Measurements from ENCODE around the gene LDHAL6A.
"Not testable (repeated sequence)": the region's sequence is repeated elsewhere in the genome, so short reads cannot be mapped to it uniquely, and the experiment has no call there.

The LDHAL6A gene

GRCh38 chr11:18455686-18456372, at the start of gene LDHAL6A:
TSS of gene LDHAL6A (plus strand) at chr11:18455856. CDS start at chr11:18456681, 825 bp downstream.
- TF ChIP-seq, protein P1, sequence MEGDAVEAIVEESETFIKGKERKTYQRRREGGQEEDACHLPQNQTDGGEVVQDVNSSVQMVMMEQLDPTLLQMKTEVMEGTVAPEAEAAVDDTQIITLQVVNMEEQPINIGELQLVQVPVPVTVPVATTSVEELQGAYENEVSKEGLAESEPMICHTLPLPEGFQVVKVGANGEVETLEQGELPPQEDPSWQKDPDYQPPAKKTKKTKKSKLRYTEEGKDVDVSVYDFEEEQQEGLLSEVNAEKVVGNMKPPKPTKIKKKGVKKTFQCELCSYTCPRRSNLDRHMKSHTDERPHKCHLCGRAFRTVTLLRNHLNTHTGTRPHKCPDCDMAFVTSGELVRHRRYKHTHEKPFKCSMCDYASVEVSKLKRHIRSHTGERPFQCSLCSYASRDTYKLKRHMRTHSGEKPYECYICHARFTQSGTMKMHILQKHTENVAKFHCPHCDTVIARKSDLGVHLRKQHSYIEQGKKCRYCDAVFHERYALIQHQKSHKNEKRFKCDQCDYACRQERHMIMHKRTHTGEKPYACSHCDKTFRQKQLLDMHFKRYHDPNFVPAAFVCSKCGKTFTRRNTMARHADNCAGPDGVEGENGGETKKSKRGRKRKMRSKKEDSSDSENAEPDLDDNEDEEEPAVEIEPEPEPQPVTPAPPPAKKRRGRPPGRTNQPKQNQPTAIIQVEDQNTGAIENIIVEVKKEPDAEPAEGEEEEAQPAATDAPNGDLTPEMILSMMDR (IDR thresholded peaks at IDR 0.05; ENCODE audit: low read depth, low read length, missing control alignments), result no peak
- H3K27ac ChIP-seq, result no peak within 1 kb of the TSS
- H3K4me3 ChIP-seq (ENCODE audit: low read depth, low read length), result no peak within 1 kb of the TSS
- H3K27me3 ChIP-seq (replicated peaks), result no peaks in the 10 kb centered on the region
- DNase-seq, result no peak
- in situ Hi-C loops (cut with HindIII; ENCODE audit: low pct_ligation_motif_present, low sequenced_read_pairs), result no loop called here
- no peaks in the 10 kb centered on the region for H3K36me3 ChIP-seq (replicated peaks)

DNA sequence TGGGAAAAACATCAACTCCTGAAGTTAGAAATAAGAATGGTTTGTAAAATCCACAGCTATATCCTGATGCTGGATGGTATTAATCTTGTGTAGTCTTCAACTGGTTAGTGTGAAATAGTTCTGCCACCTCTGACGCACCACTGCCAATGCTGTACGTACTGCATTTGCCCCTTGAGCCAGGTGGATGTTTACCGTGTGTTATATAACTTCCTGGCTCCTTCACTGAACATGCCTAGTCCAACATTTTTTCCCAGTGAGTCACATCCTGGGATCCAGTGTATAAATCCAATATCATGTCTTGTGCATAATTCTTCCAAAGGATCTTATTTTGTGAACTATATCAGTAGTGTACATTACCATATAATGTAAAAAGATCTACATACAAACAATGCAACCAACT, 48.3 kb upstream of the LDHAL6A start:
- H3K27me3 ChIP-seq (replicated peaks); in situ Hi-C loops (cut with HindIII; ENCODE audit: low pct_ligation_motif_present, low sequenced_read_pairs); H3K4me3 ChIP-seq (ENCODE audit: low read depth, low read length); DNase-seq; H3K27ac ChIP-seq: not testable (repeated sequence)
- H3K36me3 ChIP-seq (replicated peaks), result peaks cover 65% of the 10 kb centered on the region

DNA sequence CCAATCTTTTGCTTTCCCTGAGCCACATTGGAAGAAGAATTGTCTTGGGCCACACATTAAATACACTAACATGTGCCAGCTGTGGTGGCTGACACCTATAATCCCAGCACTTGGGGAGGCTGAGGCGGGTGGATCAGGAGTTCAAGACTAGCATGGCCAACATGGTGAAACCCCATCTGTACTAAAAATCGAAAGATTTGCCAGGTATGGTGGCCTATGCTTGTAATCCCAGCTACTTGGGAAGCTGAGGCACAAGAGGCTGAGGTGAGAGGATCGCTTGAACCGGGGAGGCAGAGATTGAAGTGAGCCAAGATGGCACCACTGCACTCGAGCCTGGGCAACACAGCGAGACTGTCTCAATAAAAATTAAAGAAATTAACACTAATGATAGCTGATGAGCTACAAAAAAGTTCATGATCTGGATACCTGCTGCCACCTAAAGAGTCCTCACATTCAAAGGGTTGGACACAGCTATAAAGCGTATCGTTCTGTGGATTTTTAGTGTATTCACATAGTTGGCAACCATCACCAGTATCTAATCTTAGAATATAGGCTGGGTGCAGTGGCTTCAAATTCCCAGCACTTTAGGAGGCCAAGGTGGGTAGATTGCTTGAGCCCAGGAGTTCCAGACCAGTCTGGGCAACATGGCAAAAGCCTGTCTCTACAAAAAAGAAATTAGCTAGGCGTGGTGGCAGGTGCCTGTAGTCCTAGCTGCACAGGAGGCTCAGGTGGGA, 46.9 kb upstream of the LDHAL6A start:
- in situ Hi-C loops (cut with HindIII; ENCODE audit: low pct_ligation_motif_present, low sequenced_read_pairs), result no loop called here
- TF ChIP-seq, protein P1 (IDR thresholded peaks at IDR 0.05; ENCODE audit: low read depth, low read length, missing control alignments), result no peak
- Histone ChIP-seq H3K27ac (no peak overlapping the region), H3K27me3 (replicated peaks) (no peaks in the 10 kb centered on the region), H3K4me3 (ENCODE audit: low read depth, low read length) (no peak overlapping the region), H3K36me3 (replicated peaks) (peaks cover 51% of the 10 kb centered on the region)
- DNase-seq, result no peak

- DNase-seq, result no peak
- TF ChIP-seq, protein P1 (IDR thresholded peaks at IDR 0.05; ENCODE audit: low read depth, low read length, missing control alignments), result no peak
- Histone ChIP-seq H3K36me3 (replicated peaks) (no peaks in the 10 kb centered on the region), H3K4me3 (ENCODE audit: low read depth, low read length) (no peak overlapping the region), H3K27me3 (replicated peaks) (no peaks in the 10 kb centered on the region), H3K27ac (no peak overlapping the region)
- in situ Hi-C loops (cut with HindIII; ENCODE audit: low pct_ligation_motif_present, low sequenced_read_pairs), result no loop called here
Observed at GRCh38 chr11:18416459-18416858, 39.2 kb upstream of the LDHAL6A start.

- DNase-seq, result no peak
- no peaks in the 10 kb centered on the region for H3K36me3 ChIP-seq (replicated peaks)
- in situ Hi-C loops (cut with HindIII; ENCODE audit: low pct_ligation_motif_present, low sequenced_read_pairs), result no loop called here
- H3K27ac ChIP-seq, result no peak overlapping the region
- TF ChIP-seq, protein P1 (IDR thresholded peaks at IDR 0.05; ENCODE audit: low read depth, low read length, missing control alignments), result no peak
- no peak overlapping the region for H3K4me3 ChIP-seq (ENCODE audit: low read depth, low read length)
- no peaks in the 10 kb centered on the region for H3K27me3 ChIP-seq (replicated peaks)
Observed at GRCh38 chr11:18419040-18419439, 36.6 kb upstream of the LDHAL6A start.

DNA sequence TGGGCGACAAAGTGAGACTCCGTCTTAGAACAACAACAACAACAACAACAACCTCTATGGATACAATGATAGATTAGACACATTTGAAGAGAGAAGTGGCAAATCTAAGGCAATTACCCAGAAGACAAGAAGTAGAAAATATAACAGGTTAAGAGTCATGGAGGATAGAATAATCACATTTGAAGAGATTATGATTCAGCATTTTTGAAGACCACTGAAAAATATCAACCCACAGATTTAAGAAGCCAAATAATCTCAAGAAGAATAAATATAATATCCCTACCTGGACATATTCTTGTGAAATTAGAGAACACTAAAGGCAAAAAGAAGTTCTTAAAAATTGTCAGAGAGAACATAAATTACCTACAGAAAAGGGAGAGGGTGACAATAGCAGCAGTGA, 35.6 kb upstream of the LDHAL6A start:
- no peak overlapping the region for H3K4me3 ChIP-seq (ENCODE audit: low read depth, low read length)
- in situ Hi-C loops (cut with HindIII; ENCODE audit: low pct_ligation_motif_present, low sequenced_read_pairs), result no loop called here
- no peak overlapping the region for H3K27ac ChIP-seq
- TF ChIP-seq, protein P1 (IDR thresholded peaks at IDR 0.05; ENCODE audit: low read depth, low read length, missing control alignments), result no peak
- DNase-seq, result no peak
- H3K27me3 ChIP-seq (replicated peaks), result no peaks in the 10 kb centered on the region
- H3K36me3 ChIP-seq (replicated peaks), result no peaks in the 10 kb centered on the region

Measured in brain microvascular endothelial cell (primary cell).